ENCODE data around the gene MAP2K7.

- TF ChIP-seq EZH2 (IDR thresholded peaks at IDR 0.05; ENCODE audit: low read length, missing control alignments): no peak
- TF ChIP-seq CTCF (conservative IDR thresholded peaks at IDR 0.05 in 1 of 2, IDR thresholded peaks at IDR 0.05 in 1 of 2; ENCODE audit: low read depth in 1 of 2, low read length in 2 of 2): no peak
Observed at GRCh38 chr19:7909471-7910067, 5.9 kb downstream of the MAP2K7 start.

All from fibroblast of lung (primary cell).